H1 (cell line): ENCODE data around the gene ZNF385C. TPM values are rescaled to one million over a fixed set of nuclear protein-coding genes. Genes with fewer than 3 reads are reported as not detected.

Source experiments
- CTCF ChIA-PET: fragments of 300-600 bp; sonication (Branson Sonifier 250); formaldehyde crosslinking; loops from one replicate; lab custom pipeline; 2021; ENCODE audit not compliant: partially characterized antibody; lab: Charles Lee
- POLR2A ChIA-PET: fragments of 300-600 bp; sonication (Branson Sonifier 250); formaldehyde crosslinking; loops from one replicate; lab custom pipeline; 2021; ENCODE audit warnings: inconsistent platforms; ENCODE audit not compliant: partially characterized antibody; lab: Charles Lee
- DNase-seq, 2 experiments: peaks; one replicate each; pipeline versions ENCODE4 v3.0.0 to v3.0.0-alpha.2; 2010 to 2022; ENCODE audit warnings: low spot score in 2 of 2, low read depth in 1 of 2, mixed read lengths in 1 of 2
- FAIRE-seq: peaks from 2 replicates; lab custom pipeline; 2011; peaks lifted over from hg19 to GRCh38; lab: Jason Lieb, UNC
- H2AFZ ChIP-seq: 2 replicates; pipeline ENCODE4 v1.8.1; 2012; ENCODE audit warnings: low read length, inconsistent platforms
- H2AK5ac ChIP-seq: 2 replicates; pipeline ENCODE4 v1.6.1; 2013; ENCODE audit warnings: low read depth, low read length
- H2BK120ac ChIP-seq: replicated peaks from 2 replicates; pipeline ENCODE3; 2013; ENCODE audit warnings: low read depth, low read length, inconsistent platforms
- H2BK12ac ChIP-seq: 2 replicates; pipeline ENCODE4 v1.6.1; 2013; ENCODE audit warnings: low read depth, low read length
- H2BK15ac ChIP-seq: 2 replicates; pipeline ENCODE4 v1.6.1; 2013; ENCODE audit warnings: low read length
- H2BK20ac ChIP-seq: 2 replicates; pipeline ENCODE4 v1.6.1; 2013; ENCODE audit warnings: low read length
- H2BK5ac ChIP-seq: 2 replicates; pipeline ENCODE4 v1.6.1; 2013; ENCODE audit warnings: low read depth, low read length
- H3K14ac ChIP-seq: 2 replicates; pipeline ENCODE4 v1.6.1; 2013; ENCODE audit warnings: inconsistent platforms; ENCODE audit not compliant: insufficient read length
- H3K18ac ChIP-seq: 2 replicates; pipeline ENCODE4 v1.6.1; 2013; ENCODE audit warnings: low read length; ENCODE audit errors: extremely low read depth
- H3K23ac ChIP-seq: 2 replicates; pipeline ENCODE4 v1.6.1; 2013; ENCODE audit warnings: inconsistent platforms; ENCODE audit not compliant: insufficient read length
- H3K23me2 ChIP-seq: 2 replicates; pipeline ENCODE4 v1.6.1; 2013; ENCODE audit warnings: low read depth, low read length
- H3K27ac ChIP-seq: 2 replicates; pipeline ENCODE4 v1.6.1; 2011; ENCODE audit warnings: low read depth, low read length, inconsistent platforms
- H3K27me3 ChIP-seq, 4 experiments: replicated peaks in 1 of 4; 1 replicate in 1 of 4; 2 replicates in 3 of 4; pipeline versions ENCODE4 v1.6.1 to v1.8.1; 2011 to 2013; ENCODE audit warnings: low read length in 3 of 4, mild to moderate bottlenecking in 3 of 4, inconsistent platforms in 2 of 4, mixed read lengths in 2 of 4, moderate library complexity in 1 of 4; ENCODE audit not compliant: control insufficient read depth in 3 of 4, insufficient read depth in 3 of 4; ENCODE audit errors: extremely low read depth in 1 of 4
- H3K36me3 ChIP-seq, 4 experiments: 2 replicates each; pipeline versions ENCODE4 v1.6.1 to v1.8.1; 2011 to 2013; ENCODE audit warnings: mild to moderate bottlenecking in 4 of 4, low read length in 3 of 4, moderate library complexity in 2 of 4, control low read depth in 1 of 4, inconsistent platforms in 1 of 4; ENCODE audit not compliant: insufficient read depth in 4 of 4, control insufficient read depth in 2 of 4
- H3K4ac ChIP-seq: replicated peaks from 2 replicates; pipeline ENCODE3; 2013; ENCODE audit warnings: low read length, low read depth, mixed read lengths, inconsistent platforms; ENCODE audit not compliant: insufficient read length
- H3K4me1 ChIP-seq, 4 experiments: replicated peaks in 1 of 4; 1 replicate in 1 of 4; 2 replicates in 3 of 4; pipeline versions ENCODE4 v1.6.1 to v1.8.1; 2011 to 2013; ENCODE audit warnings: low read length in 3 of 4, inconsistent platforms in 2 of 4, mixed read lengths in 1 of 4; ENCODE audit not compliant: insufficient read depth in 4 of 4, control insufficient read depth in 3 of 4
- H3K4me2 ChIP-seq, 2 experiments: 2 replicates each; pipeline versions ENCODE4 v1.6.1 to v1.8.1; 2011 to 2013; ENCODE audit warnings: low read depth in 2 of 2, low read length in 2 of 2, control low read depth in 1 of 2, inconsistent platforms in 1 of 2, mild to moderate bottlenecking in 1 of 2; ENCODE audit not compliant: insufficient read depth in 1 of 2
- H3K4me3 ChIP-seq, 4 experiments: fragments of 200-600, 300-600 bp in 1 of 4; sonication (generic), shearing (Covaris generic), sonication (Bioruptor Twin) in 1 of 4; 2 replicates each; pipeline versions ENCODE4 v1.5.1 to v1.8.1; 2011 to 2016; ENCODE audit warnings: low read length in 4 of 4, low read depth in 3 of 4, control low read depth in 2 of 4, inconsistent platforms in 2 of 4, mild to moderate bottlenecking in 2 of 4, mixed read lengths in 1 of 4, moderate library complexity in 1 of 4; ENCODE audit not compliant: insufficient read depth in 2 of 4; ENCODE audit errors: extremely low read depth in 1 of 4
- H3K56ac ChIP-seq: replicated peaks from 2 replicates; pipeline ENCODE3; 2013; ENCODE audit warnings: low read depth, mild to moderate bottlenecking, mixed read lengths, low read length, inconsistent platforms; ENCODE audit not compliant: insufficient read length
- H3K79me1 ChIP-seq: 2 replicates; pipeline ENCODE4 v1.6.1; 2013; ENCODE audit warnings: low read depth, low read length, control low read depth
- H3K79me2 ChIP-seq, 2 experiments: 2 replicates each; pipeline versions ENCODE4 v1.6.1 to v1.8.1; 2012 to 2013; ENCODE audit warnings: low read length in 2 of 2, mild to moderate bottlenecking in 2 of 2, inconsistent platforms in 1 of 2; ENCODE audit not compliant: insufficient read depth in 2 of 2, control insufficient read depth in 1 of 2
- H3K9ac ChIP-seq, 4 experiments: replicated peaks in 1 of 4; 1 replicate in 1 of 4; 2 replicates in 3 of 4; pipeline versions ENCODE4 v1.6.1 to v1.8.1; 2011 to 2013; ENCODE audit warnings: low read depth in 3 of 4, low read length in 3 of 4, control low read depth in 2 of 4, mild to moderate bottlenecking in 2 of 4, moderate library complexity in 2 of 4, inconsistent platforms in 1 of 4; ENCODE audit errors: extremely low read depth in 1 of 4
- H3K9me3 ChIP-seq, 2 experiments: 2 replicates each; pipeline versions ENCODE4 v1.6.1 to v1.8.1; 2012 to 2013; ENCODE audit warnings: mild to moderate bottlenecking in 2 of 2, moderate library complexity in 2 of 2, control low read depth in 1 of 2, inconsistent platforms in 1 of 2, low read depth in 1 of 2, low read length in 1 of 2, mixed read lengths in 1 of 2; ENCODE audit not compliant: insufficient read depth in 2 of 2
- H4K20me1 ChIP-seq, 2 experiments: replicated peaks in 1 of 2; 2 replicates each; pipeline versions ENCODE3 to v1.8.1; 2011 to 2013; ENCODE audit warnings: inconsistent platforms in 2 of 2, low read length in 2 of 2, mild to moderate bottlenecking in 1 of 2; ENCODE audit not compliant: insufficient read depth in 2 of 2, control insufficient read depth in 1 of 2
- H4K5ac ChIP-seq: 2 replicates; pipeline ENCODE4 v1.6.1; 2013; ENCODE audit warnings: low read length, low read depth, mixed read lengths, inconsistent platforms; ENCODE audit not compliant: insufficient read length
- H4K8ac ChIP-seq: 2 replicates; pipeline ENCODE4 v1.8.0; 2013; ENCODE audit warnings: mild to moderate bottlenecking, moderate library complexity, low read length, inconsistent platforms; ENCODE audit not compliant: insufficient read depth; ENCODE audit errors: extremely low read depth
- H4K91ac ChIP-seq: replicated peaks from 2 replicates; pipeline ENCODE3; 2013; ENCODE audit warnings: low read length, mixed read lengths, inconsistent platforms; ENCODE audit not compliant: insufficient read length
- CEBPB ChIP-seq: IDR thresholded peaks from 2 replicates; pipeline ENCODE4 v1.6.1; 2012; ENCODE audit warnings: low read depth, low read length
- CHD2 ChIP-seq: IDR thresholded peaks from 2 replicates; pipeline ENCODE4 v1.6.1; 2012; ENCODE audit warnings: low read length, improper control_type of control experiment
- EGR1 ChIP-seq: IDR thresholded peaks from 2 replicates; pipeline ENCODE4 v1.6.1; 2011; ENCODE audit warnings: low read depth, low read length, borderline replicate concordance
- EP300 ChIP-seq, 2 experiments: IDR thresholded peaks; 1 replicate in 1 of 2; 2 replicates in 1 of 2; pipeline ENCODE4 v1.6.1; 2011 to 2012; ENCODE audit warnings: low read depth in 2 of 2, low read length in 2 of 2, mild to moderate bottlenecking in 2 of 2, borderline replicate concordance in 1 of 2, inconsistent platforms in 1 of 2, moderate library complexity in 1 of 2
- GABPA ChIP-seq: IDR thresholded peaks from 2 replicates; pipeline ENCODE4 v1.6.1; 2011; ENCODE audit warnings: mild to moderate bottlenecking, low read length, moderate library complexity, borderline replicate concordance; ENCODE audit not compliant: insufficient read depth
- JUND ChIP-seq: IDR thresholded peaks from 2 replicates; pipeline ENCODE4 v1.6.1; 2011; ENCODE audit warnings: mild to moderate bottlenecking, improper control_type of control experiment, low read length
- MAX ChIP-seq: IDR thresholded peaks from 2 replicates; pipeline ENCODE4 v1.6.1; 2012; ENCODE audit warnings: inconsistent platforms
- NRF1 ChIP-seq: IDR thresholded peaks from 2 replicates; pipeline ENCODE4 v1.6.1; 2011; ENCODE audit warnings: mild to moderate bottlenecking, low read depth, low read length, improper control_type of control experiment
- PHF8 ChIP-seq: fragments of 200-600 bp; sonication (generic); conservative IDR thresholded peaks from 2 replicates; pipeline ENCODE4 v1.7.1; 2012; ENCODE audit warnings: low read depth, mild to moderate bottlenecking, inconsistent platforms, low read length, moderate library complexity
- POLR2A ChIP-seq, 2 experiments: IDR thresholded peaks; 1 replicate in 1 of 2; 2 replicates in 1 of 2; pipeline ENCODE4 v1.6.1; 2011; ENCODE audit warnings: low read depth in 2 of 2, low read length in 2 of 2, mild to moderate bottlenecking in 2 of 2; ENCODE audit errors: control extremely low read depth in 1 of 2
- POU5F1 ChIP-seq: IDR thresholded peaks from 2 replicates; pipeline ENCODE4 v1.6.1; 2011; ENCODE audit warnings: low read depth, mild to moderate bottlenecking, low read length, moderate library complexity
- SIX5 ChIP-seq: IDR thresholded peaks from 2 replicates; pipeline ENCODE4 v1.6.1; 2011; ENCODE audit warnings: mild to moderate bottlenecking, low read depth, low read length
- SRF ChIP-seq: IDR thresholded peaks from 2 replicates; pipeline ENCODE4 v1.6.1; 2011; ENCODE audit warnings: mild to moderate bottlenecking, low read depth, low read length, moderate library complexity
- SUZ12 ChIP-seq: fragments of 200-600 bp; sonication (generic); IDR thresholded peaks from 2 replicates; pipeline ENCODE4 v1.6.1; 2012; ENCODE audit warnings: mild to moderate bottlenecking, inconsistent platforms, low read length, moderate library complexity, mixed read lengths
- WGBS, 2 experiments: shearing (Covaris generic) in 1 of 2; methylation state at CpG; one replicate each; pipeline versions ENCODE4 v1.1.6 to v1.1.7; 2013 to 2015; ENCODE audit warnings: low lambda C conversion rate in 2 of 2, mixed read lengths in 2 of 2, inconsistent platforms in 1 of 2, low coverage in 1 of 2, missing lambda C conversion rate in 1 of 2; ENCODE audit not compliant: insufficient replicate concordance in 2 of 2, insufficient coverage in 1 of 2, insufficient read length in 1 of 2; ENCODE audit errors: extremely low coverage in 1 of 2, missing lambda C conversion rate in 1 of 2; 5-methylcytosine and 5-hydroxymethylcytosine counted together
- polyA plus RNA-seq, 7 experiments: library from polyadenylated mRNA; depleted of rRNA in 3 of 7; stranded (reverse) in 5 of 7; unstranded in 2 of 7; fragments of >200 nt in 5 of 7; fragments of 200-250 nt in 2 of 7; gene quantifications; 1 replicate in 5 of 7; 2 replicates in 1 of 7; 4 replicates in 1 of 7; pipeline versions ENCODE4 v1.2.1 to v1.2.3, GENCODE V29; 2011 to 2013; ENCODE audit warnings: missing spikeins in 2 of 7, mixed read lengths in 2 of 7
- total RNA-seq: library from RNA; stranded (reverse); fragmentation: NEBNext Ultra II Directional; extraction: Animal tissue kit (Norgen Biotek cat#: 25700); gene quantifications from 2 replicates; pipeline ENCODE4 v1.2.1, GENCODE V29; 2021

The ZNF385C gene
- total and polyA plus RNA-seq, 2 of the 8 experiments (the other 6 are each of a cell fraction or from before 2014, with no cell fraction given) = 3.9 to 6.1 TPM

- WGBS, 2 experiments = 96% methylated on average over 1 of the region's 1 CpG; no CpG with 5 or more reads in 1 of the 2 experiments
- Histone ChIP-seq H2BK5ac (no peak overlapping the region), H3K9ac (no peak overlapping the region), H3K4me2 (no peak overlapping the region), H2BK120ac (no peak overlapping the region), H2BK20ac (no peak overlapping the region), H2AK5ac (no peak overlapping the region), H4K91ac (no peak overlapping the region), H3K4me1 (no peaks in the 10 kb centered on the region), H3K56ac (no peak overlapping the region), H3K4me3 (no peak overlapping the region), H2BK15ac (no peak overlapping the region), H3K23me2 (no peaks in the 10 kb centered on the region), H3K79me1 (no peaks in the 10 kb centered on the region; the same call in 1 of the 2 replicates), H4K8ac (no peak overlapping the region), H3K27me3 (no peaks in the 10 kb centered on the region), H3K36me3 (peaks cover 0 to 25% (median 19%) of the 10 kb centered on the region in 4 experiments; a peak in 7 of 8 replicates), H3K18ac (no peak overlapping the region), H2BK12ac (no peak overlapping the region), H3K27ac (no peak overlapping the region), H3K23ac (no peak overlapping the region), H3K9me3 (no peaks in the 10 kb centered on the region), H4K5ac (no peak overlapping the region), H3K14ac (no peak overlapping the region), H4K20me1 (peaks cover 7 to 11% of the 10 kb centered on the region in 2 experiments), H3K4ac (no peak overlapping the region), H2AFZ (no peak overlapping the region), H3K79me2 (peaks cover 45 to 94% of the 10 kb centered on the region in 2 experiments)
- FAIRE-seq (no peak), DNase-seq (no peak)
- no peak for TF ChIP-seq SIX5
- no peak for TF ChIP-seq EP300 (IDR thresholded peaks at IDR 0.05; ENCODE audit: borderline replicate concordance in 1 of 2, low read depth in 2 of 2, low read length in 2 of 2)
- TF ChIP-seq GABPA = no peak
- no peak for TF ChIP-seq POLR2A (IDR thresholded peaks at IDR 0.05; ENCODE audit: control extremely low read depth in 1 of 2, low read depth in 2 of 2, low read length in 2 of 2)
- TF ChIP-seq SRF = no peak
- no peak for TF ChIP-seq NRF1
- TF ChIP-seq SUZ12 = no peak
- TF ChIP-seq JUND = no peak
- TF ChIP-seq CHD2 = no peak
- no peak for TF ChIP-seq EGR1
- no peak for TF ChIP-seq PHF8
- no peak for TF ChIP-seq MAX
- no peak for TF ChIP-seq POU5F1
- TF ChIP-seq CEBPB = no peak
- POLR2A ChIA-PET = interaction anchor here (0.6 to 2.6 kb wide), 6 partner anchors 7 to 312 kb away, joined by 3 to 14 read pairs (median 4); partner anchors contain the start of gene CNP
- CTCF ChIA-PET = interaction anchor here (1.0 to 1.6 kb wide), 5 partner anchors 15 to 96 kb away, joined by 3 to 4 read pairs (median 3); partner anchors contain the start of gene NKIRAS2
Measured at GRCh38 chr17:42005166-42005565, 93.1 kb downstream of the ZNF385C start.
